Stimulated activated CD8-positive, alpha-beta memory T cell treated with anti-CD3 and anti-CD28 coated beads, Interleukin-2, amount 100 ng/mL, for 48 hours (primary cell): ENCODE measurements around the gene XRCC6.
"Not testable (repeated sequence)": the region's sequence is repeated elsewhere in the genome, so short reads cannot be mapped to it uniquely, and the experiment has no call there.

Experiments used
- DNase-seq, 2 donors: peaks; one replicate each; pipeline ENCODE4 v3.0.0-alpha.2; 2020; ENCODE audit warnings: low read depth in 2 of 2

Gene XRCC6

GRCh38 chr22:41621099-41621910 is at the start of gene XRCC6:
Gene XRCC6, plus strand, starts transcription at chr22:41621295. Its CDS starts 710 bp downstream, at chr22:41622005.
- peak; percentile 98 to 100 for DNase-seq

- DNase-seq: no peak
Measured at GRCh38 chr22:41571786-41572185, 49.3 kb upstream of the XRCC6 start.

DNA sequence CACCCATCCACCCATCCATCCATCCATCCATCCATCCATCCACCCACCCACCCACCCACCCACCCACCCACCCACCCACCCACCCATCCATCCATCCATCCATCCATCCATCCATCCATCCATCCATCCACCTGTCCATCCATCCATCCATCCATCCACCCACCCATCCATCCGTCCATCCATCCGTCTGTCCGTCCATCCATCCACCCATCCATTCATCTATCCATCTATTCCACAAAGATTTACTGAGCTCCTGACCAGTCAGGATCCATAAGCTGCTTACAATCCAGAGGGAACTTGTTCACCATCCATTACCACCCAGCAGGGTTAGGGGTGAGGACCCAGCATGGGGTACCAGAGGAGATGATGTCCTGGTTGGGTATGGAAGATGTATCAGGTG is 48.8 kb upstream of the XRCC6 start:
- not testable (repeated sequence) for DNase-seq

GRCh38 chr22:41573677-41574076 is 47.4 kb upstream of the XRCC6 start:
- no peak for DNase-seq

DNA sequence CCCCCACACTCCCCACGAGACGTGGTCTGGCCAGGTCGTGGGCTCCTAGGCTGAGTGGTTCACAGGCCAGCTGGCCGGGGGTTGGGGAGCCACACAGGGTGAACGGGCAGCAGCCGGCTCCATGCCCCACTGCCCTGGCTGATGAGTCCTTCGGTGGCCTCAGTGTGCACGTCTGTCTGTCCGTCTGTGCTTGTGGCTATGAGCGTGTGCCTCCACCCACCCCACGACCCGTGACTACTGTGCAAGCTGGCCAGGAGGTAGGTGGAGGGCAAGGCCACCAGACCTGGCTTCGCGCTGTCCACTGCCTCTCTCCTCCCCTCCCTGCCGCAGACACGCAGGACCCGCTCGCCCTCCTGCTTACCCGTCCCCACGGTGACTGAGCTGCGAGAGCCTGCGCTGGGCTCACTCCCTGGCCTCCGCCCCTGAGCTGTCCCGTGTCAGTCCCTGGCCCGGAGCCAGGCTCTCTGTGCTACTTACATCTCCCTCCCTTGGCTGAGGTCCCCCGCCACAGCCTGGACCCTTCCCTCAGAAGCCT is 46.2 kb upstream of the XRCC6 start:
- DNase-seq: no peak

- no peak for DNase-seq
Measured at GRCh38 chr22:41575533-41575932, 45.6 kb upstream of the XRCC6 start.

- peak in 1 of 2 donors; percentile 10 for DNase-seq
Measured at GRCh38 chr22:41576877-41577276, 44.2 kb upstream of the XRCC6 start.

DNA sequence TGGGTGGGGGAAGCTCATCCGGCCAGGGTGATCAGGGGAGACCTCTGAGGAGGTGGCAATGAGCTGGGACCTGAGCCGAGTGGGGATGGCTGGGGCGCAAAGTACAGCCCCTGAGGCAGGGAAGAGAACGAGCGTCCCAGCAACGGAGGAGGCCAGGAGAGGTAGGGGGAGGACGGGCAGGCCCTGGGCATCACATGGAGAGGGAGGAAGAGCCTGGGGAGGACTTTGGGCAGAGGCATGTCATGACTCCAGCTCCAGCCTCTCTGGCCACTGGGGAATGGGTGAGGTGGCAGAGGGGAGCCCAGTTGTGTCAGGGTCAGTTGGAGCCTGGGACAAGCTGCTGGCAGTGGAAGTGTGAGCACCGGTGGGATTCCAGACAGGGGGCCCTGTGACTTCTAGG is 43.0 kb upstream of the XRCC6 start:
- no peak for DNase-seq

- no peak for DNase-seq
Measured at GRCh38 chr22:41578818-41579217, 42.3 kb upstream of the XRCC6 start.

DNA sequence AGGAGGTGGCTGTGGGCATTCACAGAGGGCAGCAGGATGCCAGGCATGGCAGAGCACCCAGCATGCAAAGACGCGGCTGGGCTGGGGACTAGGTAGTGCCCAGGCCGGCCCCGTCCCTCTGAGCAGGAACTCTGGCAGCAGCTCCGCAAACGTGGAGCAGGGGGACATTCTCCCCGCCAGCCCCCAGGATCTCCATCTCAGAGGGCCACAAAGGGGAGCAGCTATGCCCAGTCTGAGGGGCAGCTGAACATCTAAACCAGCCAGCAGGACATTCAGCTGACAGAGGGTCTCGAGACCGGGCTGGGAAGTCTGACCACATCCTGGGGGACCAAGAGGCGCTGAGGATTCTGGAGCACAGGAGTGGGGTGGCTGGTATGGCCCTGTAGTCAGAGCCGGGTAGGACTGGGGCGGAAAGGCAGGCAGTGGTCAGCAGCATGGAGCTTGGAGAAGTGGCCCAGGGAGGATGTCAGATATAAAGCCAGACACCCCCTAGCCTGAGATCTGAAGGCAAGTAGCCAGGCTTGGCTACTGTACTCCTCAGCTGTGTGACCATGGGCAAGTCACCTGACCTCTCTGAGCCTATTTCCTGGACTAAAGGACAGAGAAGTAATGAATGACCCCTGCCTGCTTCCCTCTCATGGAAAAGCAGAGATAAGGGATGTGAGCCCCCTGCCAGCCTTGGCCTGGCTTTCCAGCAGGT is 41.6 kb upstream of the XRCC6 start:
- no peak for DNase-seq

DNA sequence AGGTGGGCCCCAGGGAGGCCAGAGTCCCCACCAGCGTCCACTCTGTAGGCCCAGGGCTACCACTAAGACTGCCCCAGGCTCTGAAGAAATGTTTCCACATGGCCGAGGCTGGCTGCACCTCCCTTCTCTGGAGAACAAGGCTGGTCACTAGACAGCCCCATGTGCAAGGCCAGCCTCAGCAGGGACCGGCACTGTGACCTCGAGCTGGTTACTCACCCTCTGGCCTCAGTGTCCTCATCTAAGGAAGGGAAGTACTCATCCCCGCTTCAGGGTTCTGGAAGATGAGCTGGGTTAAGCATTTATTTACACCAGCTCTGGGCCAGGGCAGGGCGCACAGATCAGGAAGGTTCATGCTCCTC is 41.1 kb upstream of the XRCC6 start:
- no peak for DNase-seq

DNA sequence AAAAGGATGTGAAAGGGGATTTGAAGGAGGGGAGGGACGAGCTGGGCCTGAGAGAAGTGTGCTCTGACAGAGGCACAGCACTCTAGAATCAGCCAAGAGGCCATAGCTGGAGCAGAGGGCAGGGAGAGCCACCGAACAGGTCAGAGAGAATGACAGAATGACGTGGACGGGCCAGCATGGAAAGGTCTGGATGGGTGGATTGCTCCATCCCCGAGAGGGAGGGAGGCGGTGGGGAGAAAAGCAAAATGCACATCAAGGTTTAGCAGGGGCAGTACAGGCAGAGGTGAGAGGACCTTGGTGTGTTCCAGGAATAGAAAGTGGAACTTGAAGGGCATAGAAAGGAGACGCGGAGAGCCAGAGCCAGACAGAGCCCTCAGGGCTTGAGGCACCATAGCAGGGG is 38.4 kb upstream of the XRCC6 start:
- no peak for DNase-seq

- DNase-seq: no peak
Measured at GRCh38 chr22:41584881-41585280, 36.2 kb upstream of the XRCC6 start.

DNA sequence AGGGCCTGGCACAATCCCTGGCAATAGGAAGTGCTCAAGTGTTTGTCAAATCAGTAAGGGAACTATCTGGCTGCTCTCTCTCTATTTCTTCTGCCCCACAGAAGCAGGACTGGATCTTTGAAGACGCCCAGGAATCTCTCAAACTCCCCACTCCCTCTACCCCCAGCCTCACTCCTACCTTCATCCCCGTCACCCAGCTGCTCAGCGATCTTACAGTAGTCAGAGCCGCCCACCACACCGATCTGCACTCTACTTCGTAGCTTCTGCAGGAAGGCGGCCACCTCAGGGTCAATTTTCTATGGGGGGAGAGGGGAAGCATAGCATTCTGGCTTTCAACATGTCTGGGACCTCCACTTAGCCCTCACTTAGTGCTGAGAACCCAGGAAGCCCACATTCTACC is 35.2 kb upstream of the XRCC6 start:
- no peak for DNase-seq

GRCh38 chr22:41587347-41587723 is 33.8 kb upstream of the XRCC6 start:
- no peak for DNase-seq

DNA sequence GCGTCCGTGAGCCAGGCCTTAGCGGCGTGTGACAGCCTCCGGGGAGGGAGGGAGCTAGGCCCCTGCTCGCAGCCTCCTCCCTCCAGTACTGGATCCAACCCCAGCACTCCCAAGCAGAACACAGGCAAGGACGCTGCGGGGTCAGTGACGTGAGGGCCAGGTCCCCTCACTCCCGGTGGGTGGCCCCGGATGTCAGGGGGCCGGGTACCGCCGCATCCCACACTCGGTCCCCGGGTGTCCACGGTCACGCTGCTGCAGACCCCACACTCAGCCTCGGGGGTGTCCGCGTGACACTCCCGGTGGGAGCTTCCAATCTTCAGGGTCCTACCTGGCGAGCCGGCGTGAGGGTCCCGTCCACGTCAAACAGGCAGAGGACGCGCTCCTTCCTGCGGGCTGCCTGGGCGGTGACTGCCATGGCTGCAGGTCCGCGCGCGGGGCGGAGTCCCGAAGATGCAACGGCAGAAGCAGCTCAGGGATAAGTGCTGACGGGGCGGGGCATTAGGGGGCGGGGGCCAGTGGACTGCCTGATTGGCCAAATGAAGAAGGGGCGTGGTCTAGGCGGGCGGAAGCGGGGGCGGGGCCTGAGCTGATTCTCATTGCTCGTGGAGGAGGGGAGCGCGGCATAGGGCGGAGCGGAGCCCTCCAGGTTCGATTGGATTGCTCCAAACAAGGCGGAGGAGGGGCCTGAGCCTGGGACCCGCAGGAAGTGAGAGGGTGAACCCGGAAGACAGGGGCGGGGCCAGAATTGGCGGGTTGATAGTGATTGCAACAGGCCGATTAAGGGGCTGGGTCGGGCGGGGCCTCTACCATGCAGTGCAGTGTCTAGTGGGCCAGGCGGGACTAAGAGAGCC is 31.5 kb upstream of the XRCC6 start, which contains the start of gene PMM1:
Gene PMM1, minus strand, starts transcription at position 450 of the 851 bp plus-strand sequence. Its CDS starts 35 bp downstream, at position 415.
- peak; percentile 100 for DNase-seq

- DNase-seq: not testable (repeated sequence)
Measured at GRCh38 chr22:41593336-41593960, 27.6 kb upstream of the XRCC6 start.

DNA sequence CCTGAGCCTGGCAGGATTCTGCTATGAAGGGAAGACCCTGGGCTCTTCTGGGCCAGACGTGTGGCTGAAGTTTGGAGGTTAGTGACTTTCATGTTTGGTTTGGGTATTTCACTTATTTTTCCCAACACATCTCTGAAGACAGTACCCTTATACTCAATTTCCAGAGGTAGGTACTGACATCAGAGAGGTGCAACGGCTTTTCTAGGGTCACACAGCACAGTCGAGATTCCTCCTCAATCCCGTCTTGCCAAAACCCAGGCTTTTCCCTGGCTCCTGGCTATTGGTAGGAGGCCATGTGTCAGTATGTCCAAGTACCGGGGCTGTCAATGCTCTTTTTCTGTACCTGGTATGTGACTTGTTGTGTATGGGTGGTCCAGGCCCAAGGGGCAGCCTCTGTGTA is 25.4 kb upstream of the XRCC6 start:
- DNase-seq: no peak

DNA sequence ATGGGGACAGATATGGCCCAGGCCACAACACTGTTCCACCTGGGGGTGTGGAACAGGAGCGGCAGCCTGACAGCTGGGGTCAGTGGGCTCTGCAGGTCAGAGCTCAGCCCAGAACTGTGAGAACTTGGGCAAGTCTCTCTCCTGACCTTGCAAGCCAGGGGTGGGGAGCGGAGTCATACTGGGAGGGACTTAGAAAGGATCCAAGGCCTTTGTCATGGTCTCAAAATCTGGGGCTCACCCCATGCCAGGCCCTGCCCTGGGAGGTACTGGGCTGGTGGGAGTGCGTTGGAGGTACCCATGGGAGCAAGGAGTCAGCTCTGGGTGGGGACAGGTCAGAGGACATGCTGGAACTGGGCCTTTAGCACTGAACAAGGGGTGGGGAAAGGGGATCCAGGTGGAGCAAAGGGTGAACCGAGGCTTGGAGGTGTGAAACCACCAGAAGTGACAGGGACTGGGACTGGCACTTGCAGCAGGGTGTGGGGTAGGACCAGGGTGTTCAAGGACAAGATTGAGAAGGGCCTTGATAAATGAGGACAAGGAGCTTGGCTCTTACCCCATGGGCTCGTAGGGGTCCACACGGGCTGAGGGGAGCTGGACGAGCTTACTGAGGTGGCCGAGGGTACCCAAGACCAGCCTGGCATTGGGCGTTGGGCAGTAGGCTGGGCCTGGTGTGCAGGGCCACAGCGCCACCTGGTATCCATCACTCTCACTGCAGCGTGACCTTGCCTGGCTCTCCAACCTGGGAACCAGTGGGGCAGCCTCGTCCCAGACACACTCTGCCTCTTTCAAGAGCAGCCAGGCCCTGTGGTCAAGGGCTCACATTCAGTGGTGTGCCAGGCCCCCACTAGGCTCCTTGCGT is 24.1 kb upstream of the XRCC6 start:
- DNase-seq: peak in 1 of 2 donors; percentile 33

GRCh38 chr22:41597635-41597953 is 23.5 kb upstream of the XRCC6 start:
- no peak for DNase-seq

- no peak for DNase-seq
Measured at GRCh38 chr22:41598081-41598480, 23.0 kb upstream of the XRCC6 start.
